GM10248 (cell line): ENCODE measurements around the gene EPHA2.

ENCODE experiments used
- CTCF ChIA-PET: fragments of 300-600 bp; sonication (Branson Sonifier 250); formaldehyde crosslinking; extraction: SDS; loops from one replicate; lab custom pipeline; 2021; ENCODE audit warnings: antibody characterized with exemption; lab: Yijun Ruan, JAX
- POLR2A ChIA-PET: fragments of 350-650 bp; sonication (Branson Sonifier 250); formaldehyde crosslinking; extraction: SDS; loops from one replicate; lab custom pipeline; 2020; ENCODE audit warnings: antibody characterized with exemption; lab: Yijun Ruan, JAX
- DNase-seq: peaks from one replicate; pipeline ENCODE4 v3.0.0; 2012; ENCODE audit errors: extremely low spot score
- TF ChIP-seq, protein P1 (sequence below): IDR thresholded peaks from 2 replicates; pipeline ENCODE4 v1.5.1; 2012; ENCODE audit warnings: mild to moderate bottlenecking, low read depth; ENCODE audit errors: extremely low read depth, missing control alignments, control extremely low read depth

The EPHA2 gene

DNA sequence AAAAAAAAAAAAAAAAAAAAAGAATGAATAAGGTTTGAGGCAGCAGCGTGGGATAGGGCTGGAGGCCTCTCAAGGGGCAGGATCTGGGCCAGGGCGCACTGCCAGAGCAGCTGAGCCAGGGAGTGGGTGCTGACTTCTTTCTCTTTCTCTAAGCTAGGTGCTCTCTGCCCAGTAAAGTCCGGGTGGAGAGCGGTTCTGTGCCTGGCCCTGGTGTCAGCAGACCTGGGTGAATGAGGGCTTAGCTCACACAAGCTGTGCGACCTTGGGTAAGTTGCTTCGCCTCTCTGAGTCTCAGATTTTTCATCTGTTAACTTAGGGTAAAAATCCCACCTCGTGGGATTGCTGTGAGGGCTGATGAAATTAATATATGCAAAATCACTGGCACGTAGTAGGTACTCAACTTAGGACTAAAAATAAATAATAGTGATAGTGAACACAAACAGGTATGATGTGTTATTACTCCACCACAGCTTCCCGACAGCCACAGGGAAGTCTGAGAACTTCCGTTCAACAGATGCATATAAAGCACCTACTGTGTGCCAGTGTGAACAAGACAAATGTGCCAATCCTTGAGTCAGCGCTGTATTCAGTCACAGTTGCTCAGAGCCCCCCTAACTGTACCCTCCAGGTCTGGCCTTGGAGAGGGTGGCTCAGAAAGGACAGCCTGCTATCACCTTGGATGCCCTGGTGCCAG lies 80.4 kb downstream of the EPHA2 start:
- TF ChIP-seq, protein P1, sequence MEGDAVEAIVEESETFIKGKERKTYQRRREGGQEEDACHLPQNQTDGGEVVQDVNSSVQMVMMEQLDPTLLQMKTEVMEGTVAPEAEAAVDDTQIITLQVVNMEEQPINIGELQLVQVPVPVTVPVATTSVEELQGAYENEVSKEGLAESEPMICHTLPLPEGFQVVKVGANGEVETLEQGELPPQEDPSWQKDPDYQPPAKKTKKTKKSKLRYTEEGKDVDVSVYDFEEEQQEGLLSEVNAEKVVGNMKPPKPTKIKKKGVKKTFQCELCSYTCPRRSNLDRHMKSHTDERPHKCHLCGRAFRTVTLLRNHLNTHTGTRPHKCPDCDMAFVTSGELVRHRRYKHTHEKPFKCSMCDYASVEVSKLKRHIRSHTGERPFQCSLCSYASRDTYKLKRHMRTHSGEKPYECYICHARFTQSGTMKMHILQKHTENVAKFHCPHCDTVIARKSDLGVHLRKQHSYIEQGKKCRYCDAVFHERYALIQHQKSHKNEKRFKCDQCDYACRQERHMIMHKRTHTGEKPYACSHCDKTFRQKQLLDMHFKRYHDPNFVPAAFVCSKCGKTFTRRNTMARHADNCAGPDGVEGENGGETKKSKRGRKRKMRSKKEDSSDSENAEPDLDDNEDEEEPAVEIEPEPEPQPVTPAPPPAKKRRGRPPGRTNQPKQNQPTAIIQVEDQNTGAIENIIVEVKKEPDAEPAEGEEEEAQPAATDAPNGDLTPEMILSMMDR: no peak
- DNase-seq: no peak
- ChIA-PET POLR2A (no interaction called here), CTCF (interaction anchor here (1.1 to 7.4 kb wide), 2 partner anchors 113 to 118 kb away, joined by 4 to 43 read pairs; no protein-coding TSS in a partner anchor)
